Measurements from ENCODE around the gene TTYH3. TPM values are rescaled to one million over a fixed set of nuclear protein-coding genes. Genes with fewer than 3 reads are reported as not detected.

The TTYH3 gene
- total and polyA plus RNA-seq, 2 of the 8 experiments (the other 6 are each of a cell fraction or from before 2014, with no cell fraction given): 66.2 to 169 TPM

DNA sequence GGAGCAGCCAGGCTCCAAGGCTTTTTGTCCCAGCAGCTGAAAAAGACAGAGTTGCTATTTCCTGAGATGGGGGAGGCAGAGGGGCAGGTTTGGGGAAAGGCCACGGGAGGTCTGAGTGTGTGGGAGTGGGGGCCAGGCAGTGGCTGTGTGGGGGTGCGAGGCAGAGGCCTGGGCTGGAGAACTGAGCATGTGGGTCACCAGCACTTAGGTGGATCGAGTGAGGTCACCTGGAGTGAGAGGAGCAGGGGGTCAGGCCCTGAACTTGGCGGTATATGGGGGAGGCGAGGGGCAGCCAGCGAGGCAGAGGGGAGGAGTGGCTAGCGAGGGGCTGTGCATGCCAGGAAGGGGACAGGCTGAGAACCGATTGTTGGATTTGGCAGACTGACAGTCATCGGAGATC is 44.7 kb upstream of the TTYH3 start:
- Histone ChIP-seq H3K9ac (replicated peaks in 1 of 4; ENCODE audit: extremely low read depth in 1 of 4, low read depth in 3 of 4, low read length in 3 of 4) (no peak overlapping the region), H2BK12ac (ENCODE audit: low read depth, low read length) (no peak overlapping the region), H2BK20ac (ENCODE audit: low read length) (no peak overlapping the region), H4K8ac (ENCODE audit: extremely low read depth, insufficient read depth, low read length) (no peak overlapping the region), H3K27ac (ENCODE audit: low read depth, low read length) (no peak overlapping the region), H3K4me3 (ENCODE audit: extremely low read depth in 1 of 4, insufficient read depth in 2 of 4, low read depth in 3 of 4, low read length in 4 of 4) (no peak overlapping the region), H3K18ac (ENCODE audit: extremely low read depth, low read length) (no peak overlapping the region), H2AFZ (ENCODE audit: low read length) (no peak overlapping the region), H3K27me3 (replicated peaks in 1 of 4; ENCODE audit: control insufficient read depth in 3 of 4, extremely low read depth in 1 of 4, insufficient read depth in 3 of 4, low read length in 3 of 4) (no peaks in the 10 kb centered on the region), H4K20me1 (replicated peaks in 1 of 2; ENCODE audit: control insufficient read depth in 1 of 2, insufficient read depth in 2 of 2, low read length in 2 of 2) (no peaks in the 10 kb centered on the region), H3K14ac (ENCODE audit: insufficient read length) (no peak overlapping the region), H2BK15ac (ENCODE audit: low read length) (no peak overlapping the region), H2BK120ac (replicated peaks; ENCODE audit: low read depth, low read length) (no peak overlapping the region), H3K4ac (replicated peaks; ENCODE audit: insufficient read length, low read depth, low read length) (no peak overlapping the region), H3K23me2 (ENCODE audit: low read depth, low read length) (no peaks in the 10 kb centered on the region; the same call in 1 of the 2 replicates), H2BK5ac (ENCODE audit: low read depth, low read length) (no peak overlapping the region), H4K91ac (replicated peaks; ENCODE audit: insufficient read length, low read length) (no peak overlapping the region), H3K9me3 (ENCODE audit: insufficient read depth in 2 of 2, low read depth in 1 of 2, low read length in 1 of 2) (no peaks in the 10 kb centered on the region), H3K23ac (ENCODE audit: insufficient read length) (no peak overlapping the region), H3K4me1 (replicated peaks in 1 of 4; ENCODE audit: control insufficient read depth in 3 of 4, insufficient read depth in 4 of 4, low read length in 3 of 4) (peaks cover 0 to 11% (median 3%) of the 10 kb centered on the region in 4 experiments; a peak in 3 of 7 replicates), H2AK5ac (ENCODE audit: low read depth, low read length) (no peak overlapping the region), H3K4me2 (ENCODE audit: insufficient read depth in 1 of 2, low read depth in 2 of 2, low read length in 2 of 2) (no peak overlapping the region), H3K79me2 (ENCODE audit: control insufficient read depth in 1 of 2, insufficient read depth in 2 of 2, low read length in 2 of 2) (no peaks in the 10 kb centered on the region), H4K5ac (ENCODE audit: insufficient read length, low read depth, low read length) (no peak overlapping the region), H3K36me3 (ENCODE audit: control insufficient read depth in 2 of 4, insufficient read depth in 4 of 4, low read length in 3 of 4) (no peaks in the 10 kb centered on the region), H3K79me1 (ENCODE audit: low read depth, low read length) (no peaks in the 10 kb centered on the region), H3K56ac (replicated peaks; ENCODE audit: insufficient read length, low read depth, low read length) (no peak overlapping the region)
- ChIA-PET CTCF (ENCODE audit: partially characterized antibody) (interaction anchor here (1.1 to 2.4 kb wide), 6 partner anchors 11 to 135 kb away, joined by 3 to 11 read pairs (median 6); no protein-coding TSS in a partner anchor), POLR2A (ENCODE audit: partially characterized antibody) (no interaction called here)
- 93% methylated on average over 8 of the region's 9 CpGs; no CpG with 5 or more reads in 1 of the 2 experiments for WGBS, 2 experiments (ENCODE audit: extremely low coverage in 1 of 2, insufficient coverage in 1 of 2, insufficient read length in 1 of 2, insufficient replicate concordance in 2 of 2, low coverage in 1 of 2, low lambda C conversion rate in 2 of 2, missing lambda C conversion rate in 1 of 2)
- FAIRE-seq (no peak), DNase-seq (ENCODE audit: low read depth in 1 of 2, low spot score in 2 of 2) (no peak)
- TF ChIP-seq ZNF274 (IDR thresholded peaks at IDR 0.05; ENCODE audit: borderline replicate concordance, extremely low read depth, low read length) (no peak), CBX5 (IDR thresholded peaks at IDR 0.05; ENCODE audit: low read depth, low read length) (no peak), RNF2 (IDR thresholded peaks at IDR 0.05; ENCODE audit: borderline replicate concordance, low read depth, low read length, missing control alignments, poor library complexity, severe bottlenecking) (no peak), EP300 (IDR thresholded peaks at IDR 0.05; ENCODE audit: borderline replicate concordance in 1 of 2, low read depth in 2 of 2, low read length in 2 of 2) (no peak), BACH1 (IDR thresholded peaks at IDR 0.05; ENCODE audit: low read length) (no peak)
- TF ChIP-seq, protein P1, sequence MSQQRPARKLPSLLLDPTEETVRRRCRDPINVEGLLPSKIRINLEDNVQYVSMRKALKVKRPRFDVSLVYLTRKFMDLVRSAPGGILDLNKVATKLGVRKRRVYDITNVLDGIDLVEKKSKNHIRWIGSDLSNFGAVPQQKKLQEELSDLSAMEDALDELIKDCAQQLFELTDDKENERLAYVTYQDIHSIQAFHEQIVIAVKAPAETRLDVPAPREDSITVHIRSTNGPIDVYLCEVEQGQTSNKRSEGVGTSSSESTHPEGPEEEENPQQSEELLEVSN (IDR thresholded peaks at IDR 0.05): no peak
- TF ChIP-seq, protein P2, sequence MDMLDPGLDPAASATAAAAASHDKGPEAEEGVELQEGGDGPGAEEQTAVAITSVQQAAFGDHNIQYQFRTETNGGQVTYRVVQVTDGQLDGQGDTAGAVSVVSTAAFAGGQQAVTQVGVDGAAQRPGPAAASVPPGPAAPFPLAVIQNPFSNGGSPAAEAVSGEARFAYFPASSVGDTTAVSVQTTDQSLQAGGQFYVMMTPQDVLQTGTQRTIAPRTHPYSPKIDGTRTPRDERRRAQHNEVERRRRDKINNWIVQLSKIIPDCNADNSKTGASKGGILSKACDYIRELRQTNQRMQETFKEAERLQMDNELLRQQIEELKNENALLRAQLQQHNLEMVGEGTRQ (IDR thresholded peaks at IDR 0.05; ENCODE audit: low read length): no peak

All from H1 (cell line).